HK-2 (cell line): Measurements from ENCODE around the gene KLHL26.

ENCODE experiments used
- DNase-seq: peaks from one replicate; pipeline ENCODE4 v3.0.0-alpha.2; 2018; ENCODE audit not compliant: unreplicated experiment

The KLHL26 gene

DNA sequence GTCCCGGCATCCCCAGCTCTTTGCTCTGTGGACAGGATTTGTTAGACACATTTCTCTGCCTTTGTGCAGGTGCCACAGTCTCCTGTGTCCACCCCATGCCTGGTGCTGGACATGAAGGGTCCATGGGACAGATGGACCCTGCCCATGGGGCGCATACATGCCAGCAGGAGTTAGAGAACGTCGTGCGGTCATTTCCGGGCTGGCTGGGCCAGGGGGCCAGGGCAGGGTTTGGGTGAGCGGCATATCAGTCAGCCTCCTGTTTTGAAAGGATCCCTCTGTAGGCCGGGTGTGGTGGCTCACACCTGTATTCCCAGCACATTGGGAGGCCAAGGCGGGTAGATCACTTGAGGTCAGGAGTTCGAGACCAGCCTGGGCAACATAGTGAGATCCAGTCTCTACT, 11.0 kb downstream of the KLHL26 start:
- no peak for DNase-seq

DNA sequence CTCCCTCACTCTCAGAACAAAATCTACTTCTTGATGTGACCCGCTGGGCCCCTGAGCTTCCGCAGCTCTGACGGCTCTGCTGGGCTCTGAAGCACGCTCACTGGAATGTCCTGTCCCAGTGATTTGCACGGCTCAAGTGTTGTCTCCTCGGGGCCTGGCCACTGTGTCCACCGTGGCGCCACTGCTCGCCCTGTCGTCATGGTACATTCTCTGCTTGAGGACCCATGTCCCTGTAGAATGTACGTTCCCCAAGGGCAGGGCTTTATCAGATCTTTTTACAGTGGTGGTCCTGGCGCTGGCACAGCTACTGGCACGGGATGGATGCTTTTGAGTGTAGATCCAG, 12.1 kb downstream of the KLHL26 start:
- no peak for DNase-seq

DNA sequence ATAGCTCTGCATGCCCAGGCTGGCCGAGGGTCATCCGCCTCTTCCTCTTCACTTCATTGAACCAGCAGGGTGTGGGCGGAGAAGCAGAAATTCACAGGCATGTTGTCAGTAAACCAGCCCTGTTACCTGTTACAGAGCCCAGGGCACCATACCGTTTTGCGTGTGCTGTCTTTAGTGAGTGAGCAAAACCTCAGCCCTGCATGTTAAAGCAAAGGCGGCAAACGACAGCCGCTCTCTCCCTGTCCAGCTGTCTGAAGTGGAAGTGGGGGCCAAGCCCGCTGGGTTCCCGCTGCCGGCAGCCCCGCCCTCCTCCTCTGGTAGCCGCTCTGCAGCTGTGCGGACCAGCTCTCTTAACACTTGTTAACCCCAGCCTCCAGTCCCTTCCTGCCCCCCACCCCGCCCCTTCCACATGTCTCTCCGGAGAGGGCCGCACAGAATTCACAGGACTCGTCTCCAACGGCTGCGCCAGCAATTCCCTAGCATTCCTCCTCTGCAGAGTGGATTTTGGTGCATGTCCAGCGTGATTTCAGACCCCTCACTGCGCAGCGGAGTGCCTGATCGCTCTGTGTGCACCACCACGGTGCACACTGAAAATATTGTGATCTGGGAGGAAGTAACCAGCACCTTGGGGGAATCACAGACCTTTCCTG, 12.7 kb downstream of the KLHL26 start:
- no peak for DNase-seq

DNA sequence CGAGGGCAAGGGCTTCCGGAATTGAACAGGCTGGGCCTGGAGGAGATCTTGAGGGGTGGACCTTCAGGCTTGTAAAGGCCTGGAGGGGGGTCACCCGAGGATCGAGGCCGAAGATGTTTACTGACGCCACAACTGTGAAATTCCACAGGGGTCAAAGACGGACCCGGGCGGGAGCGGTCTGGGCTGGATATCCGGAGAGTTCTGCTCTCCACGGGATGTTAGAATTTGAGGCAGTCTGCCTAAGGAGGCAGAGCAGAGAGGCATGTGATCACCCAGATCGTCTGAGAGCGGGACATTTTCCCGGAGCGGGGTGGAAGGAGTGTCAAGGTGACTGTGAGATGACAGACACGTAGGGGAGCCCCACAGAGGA, 13.2 kb downstream of the KLHL26 start:
- no peak for DNase-seq

DNA sequence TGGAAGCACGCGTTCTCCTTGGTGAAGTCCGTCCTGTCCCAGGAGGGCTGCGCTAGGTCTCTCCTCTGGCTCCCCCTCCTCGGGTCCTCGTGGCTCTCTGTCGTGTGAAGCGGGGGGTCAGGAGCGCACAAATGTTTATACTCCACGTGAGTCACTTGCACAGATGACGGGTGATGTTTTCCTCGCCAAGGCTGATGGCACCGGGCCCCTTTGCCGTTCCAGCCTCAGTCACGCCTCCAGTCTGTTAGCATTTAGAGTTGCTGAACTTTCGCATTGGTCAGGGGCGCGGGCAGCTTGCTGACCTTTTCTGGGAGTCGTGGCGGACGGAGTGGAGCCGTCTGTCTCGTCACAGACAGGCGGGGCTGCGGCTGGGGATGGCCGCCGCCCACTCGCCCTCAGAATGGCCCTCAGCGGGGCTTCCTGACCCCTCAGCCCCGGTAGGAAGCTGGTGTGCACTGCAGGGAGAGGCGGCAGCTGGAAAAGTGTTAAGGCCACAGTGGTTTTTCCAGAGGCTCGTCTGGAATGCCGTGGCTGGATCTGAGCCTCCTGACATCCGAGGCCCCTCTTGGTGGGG, 13.7 kb downstream of the KLHL26 start:
- no peak for DNase-seq

DNA sequence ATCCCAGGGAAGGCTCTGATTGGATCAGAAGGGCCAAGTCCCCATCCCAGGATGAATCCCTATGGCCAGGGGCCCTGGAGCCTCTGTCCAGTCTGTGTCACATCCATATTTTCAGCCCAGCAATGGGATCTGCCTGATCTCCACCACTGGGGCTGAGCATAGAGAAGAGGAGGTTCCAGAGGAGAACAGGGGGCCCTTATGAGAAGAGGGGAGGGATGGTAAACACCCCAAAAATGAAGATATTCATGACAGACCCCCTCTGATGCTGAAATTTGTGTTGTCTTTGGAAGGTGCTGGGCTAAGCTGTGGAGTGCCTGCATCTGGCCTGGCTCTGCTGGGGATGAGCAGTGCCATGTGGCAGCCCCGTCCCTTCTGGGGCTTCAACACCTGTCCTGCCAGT, 14.5 kb downstream of the KLHL26 start:
- no peak for DNase-seq

DNA sequence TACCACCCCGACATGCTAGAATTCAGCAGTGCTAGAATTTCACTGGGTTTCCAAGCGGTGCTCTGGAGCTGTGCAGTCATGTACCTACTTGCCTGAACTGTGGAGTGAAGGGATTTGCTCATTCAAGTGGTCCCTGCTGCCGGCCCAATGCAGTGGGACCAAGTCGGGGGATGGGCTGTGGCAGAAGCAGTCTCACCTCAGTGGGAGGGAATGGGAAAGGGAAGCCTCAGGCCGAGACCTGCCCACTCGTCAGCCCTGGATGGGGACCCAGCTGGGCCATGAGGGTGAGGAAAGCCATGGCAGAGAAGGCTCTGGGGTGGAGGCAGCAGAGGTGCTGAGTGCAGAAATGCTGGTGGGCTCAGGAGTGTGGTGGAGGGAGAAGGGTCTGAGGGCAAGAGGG, 14.9 kb downstream of the KLHL26 start:
- DNase-seq: no peak

DNA sequence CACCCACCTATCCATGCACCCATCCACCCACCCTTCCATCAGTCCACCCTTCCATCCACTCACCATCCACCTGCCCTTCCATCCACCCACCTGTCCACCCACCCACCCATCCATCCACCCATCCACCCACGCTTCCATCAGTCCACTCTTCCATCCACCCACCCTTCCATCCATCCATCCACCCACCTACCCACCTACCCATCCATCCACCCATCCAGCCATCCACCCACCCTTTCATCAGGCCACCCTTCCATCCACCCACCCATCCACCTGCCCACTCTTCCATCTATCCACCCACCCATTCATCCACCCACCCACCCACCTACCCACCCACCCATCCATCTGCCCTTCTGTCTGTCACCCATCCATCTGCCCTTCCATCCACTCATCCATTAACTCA, 17.0 kb downstream of the KLHL26 start:
- DNase-seq: no peak

DNA sequence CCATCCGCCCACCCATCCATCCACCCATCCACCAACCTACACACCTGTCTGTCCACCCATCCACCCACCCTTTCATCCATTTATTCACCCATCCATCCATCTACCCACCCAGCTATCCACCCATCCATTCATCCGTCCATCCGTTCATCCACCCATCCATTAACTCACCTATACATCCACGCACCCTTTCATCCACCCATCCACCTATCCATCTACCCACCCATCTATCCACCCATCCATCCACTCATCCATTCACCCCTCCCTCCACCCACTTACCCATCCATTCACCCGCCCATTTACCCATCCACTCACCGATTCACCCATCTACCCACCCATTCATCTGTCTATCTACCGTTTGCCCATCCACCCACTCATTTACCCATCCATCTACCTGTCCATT, 17.6 kb downstream of the KLHL26 start:
- no peak for DNase-seq

DNA sequence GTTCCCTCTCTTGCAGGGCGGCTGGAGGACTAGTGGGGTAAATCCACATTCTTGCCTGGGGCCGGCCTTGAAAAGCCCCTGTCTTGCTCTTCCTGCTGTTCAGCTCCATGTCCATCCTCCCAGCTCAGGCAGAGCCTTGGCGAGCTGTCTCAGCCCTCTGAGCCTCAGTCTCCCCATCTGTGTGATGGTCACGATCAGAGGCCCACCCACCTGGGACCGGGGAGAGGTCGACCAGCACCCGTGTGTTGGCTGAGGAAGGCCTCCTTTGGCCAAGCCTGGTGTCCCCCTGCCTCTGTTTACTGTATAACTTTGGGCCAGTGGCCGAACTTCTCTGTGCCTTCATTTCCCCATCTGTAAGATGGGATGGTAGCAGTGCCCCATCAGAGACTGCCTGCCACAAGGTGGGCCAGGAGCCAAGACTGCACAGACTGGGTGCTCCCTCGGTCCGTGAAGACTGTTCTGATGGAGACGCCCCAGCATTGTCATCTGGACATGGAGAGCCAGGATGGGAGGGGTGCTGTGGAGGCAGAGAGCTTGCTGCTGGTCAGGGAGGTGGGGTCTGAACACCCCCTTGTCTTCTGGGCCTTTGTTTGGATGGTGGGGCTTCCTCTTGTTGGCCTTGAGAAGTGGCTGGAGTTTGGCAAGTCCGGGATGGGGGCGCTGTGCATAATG, 18.5 kb downstream of the KLHL26 start:
- DNase-seq: no peak

DNA sequence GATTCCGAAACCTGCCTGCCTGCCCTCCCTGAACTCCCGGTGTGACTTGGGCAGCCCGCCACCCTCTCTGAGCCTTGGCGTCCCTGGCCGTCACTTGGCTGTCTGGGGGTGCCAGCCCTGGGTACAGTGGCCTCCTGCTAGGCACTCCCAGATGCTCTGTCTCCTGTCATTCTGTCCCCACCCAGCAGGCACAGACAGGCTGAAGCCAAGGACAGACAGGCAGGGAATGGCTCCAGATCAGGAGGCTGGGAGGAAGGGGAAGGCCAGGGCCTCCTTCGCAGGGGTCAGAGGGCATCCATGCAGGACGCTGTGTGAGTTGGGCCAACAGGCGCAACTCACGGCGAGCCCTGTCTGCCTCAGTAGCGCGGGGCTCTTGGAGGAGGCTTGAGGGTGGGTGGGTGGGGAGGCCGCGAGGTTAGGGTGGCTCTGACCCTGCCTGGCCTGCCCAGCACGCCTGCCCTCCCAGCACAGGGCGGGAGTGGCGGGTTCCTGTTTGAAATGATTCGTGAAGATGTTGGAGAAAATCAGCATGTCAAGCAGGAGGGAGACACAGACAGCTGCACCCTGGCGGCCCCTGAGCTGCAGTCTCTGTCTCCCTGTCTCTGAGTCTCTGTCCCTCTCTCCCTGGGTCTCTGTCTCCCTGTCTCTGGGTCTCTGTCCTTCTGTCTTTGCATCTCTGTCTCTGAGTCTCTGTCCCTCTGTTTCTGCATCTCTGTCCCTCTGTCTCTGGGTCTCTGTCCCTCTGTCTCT, 19.7 kb downstream of the KLHL26 start:
- DNase-seq: no peak

DNA sequence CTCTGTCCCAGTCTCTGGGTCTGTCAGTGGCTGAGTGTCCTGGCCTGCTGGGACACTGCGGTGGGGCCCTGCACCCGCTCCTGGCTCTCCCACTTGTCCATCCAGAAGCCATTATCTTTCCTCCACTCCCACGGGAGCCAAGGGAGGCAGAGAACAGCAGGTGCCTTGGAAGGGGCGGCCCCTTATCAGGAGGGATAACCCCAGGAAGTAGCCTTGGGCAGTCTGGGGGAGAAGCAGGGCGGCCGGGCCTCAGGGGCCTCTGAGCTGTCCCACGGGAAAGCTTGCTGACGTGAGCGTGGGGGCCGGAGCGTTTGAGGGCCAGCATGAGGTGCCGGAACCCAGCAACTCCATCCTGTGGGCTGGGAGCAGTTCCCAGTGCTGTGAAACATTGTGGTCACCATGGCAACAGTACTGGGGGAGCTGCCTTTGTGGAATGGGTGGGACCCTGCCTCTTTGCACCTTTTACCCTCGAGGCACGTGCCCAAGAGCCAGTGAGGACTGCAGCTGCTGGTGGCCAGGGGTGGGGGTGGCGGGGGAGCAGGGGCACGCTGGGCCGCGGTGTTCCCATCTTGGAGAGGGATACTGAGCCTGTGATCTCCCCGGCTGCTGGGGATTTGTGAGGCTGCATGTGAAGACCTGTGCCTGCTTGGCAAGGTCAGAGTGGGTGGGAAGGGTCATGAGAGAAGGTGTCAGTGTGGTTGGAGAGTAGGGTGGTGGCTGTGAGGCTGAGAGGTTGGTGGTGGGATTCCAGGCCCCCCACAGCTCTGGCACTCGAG, 20.9 kb downstream of the KLHL26 start:
- no peak for DNase-seq

DNA sequence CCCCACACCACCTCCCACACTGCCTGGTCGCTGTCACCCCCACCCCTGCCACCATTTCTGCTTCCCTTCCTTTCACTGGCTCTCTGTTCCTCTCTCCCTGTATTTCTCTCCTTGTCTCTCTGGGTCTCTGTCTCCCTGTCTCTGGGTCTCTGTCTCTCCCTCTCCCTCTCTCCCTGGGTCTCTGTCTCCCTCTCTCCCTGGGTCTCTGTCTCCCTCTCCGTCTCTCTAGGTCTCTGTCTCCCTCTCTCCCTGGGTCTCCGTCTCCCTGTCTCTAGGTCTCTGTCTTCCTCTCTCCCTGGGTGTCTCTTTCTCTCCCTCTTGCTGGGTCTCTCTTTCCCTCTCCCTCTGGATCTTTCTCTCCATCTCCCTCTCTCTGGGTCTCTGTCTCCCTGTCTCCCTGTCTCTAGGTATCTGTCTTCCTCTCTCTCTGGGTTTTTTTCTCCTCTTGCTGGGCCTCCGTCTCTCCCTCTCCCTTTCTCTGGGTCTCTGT, 21.6 kb downstream of the KLHL26 start:
- no peak for DNase-seq

DNA sequence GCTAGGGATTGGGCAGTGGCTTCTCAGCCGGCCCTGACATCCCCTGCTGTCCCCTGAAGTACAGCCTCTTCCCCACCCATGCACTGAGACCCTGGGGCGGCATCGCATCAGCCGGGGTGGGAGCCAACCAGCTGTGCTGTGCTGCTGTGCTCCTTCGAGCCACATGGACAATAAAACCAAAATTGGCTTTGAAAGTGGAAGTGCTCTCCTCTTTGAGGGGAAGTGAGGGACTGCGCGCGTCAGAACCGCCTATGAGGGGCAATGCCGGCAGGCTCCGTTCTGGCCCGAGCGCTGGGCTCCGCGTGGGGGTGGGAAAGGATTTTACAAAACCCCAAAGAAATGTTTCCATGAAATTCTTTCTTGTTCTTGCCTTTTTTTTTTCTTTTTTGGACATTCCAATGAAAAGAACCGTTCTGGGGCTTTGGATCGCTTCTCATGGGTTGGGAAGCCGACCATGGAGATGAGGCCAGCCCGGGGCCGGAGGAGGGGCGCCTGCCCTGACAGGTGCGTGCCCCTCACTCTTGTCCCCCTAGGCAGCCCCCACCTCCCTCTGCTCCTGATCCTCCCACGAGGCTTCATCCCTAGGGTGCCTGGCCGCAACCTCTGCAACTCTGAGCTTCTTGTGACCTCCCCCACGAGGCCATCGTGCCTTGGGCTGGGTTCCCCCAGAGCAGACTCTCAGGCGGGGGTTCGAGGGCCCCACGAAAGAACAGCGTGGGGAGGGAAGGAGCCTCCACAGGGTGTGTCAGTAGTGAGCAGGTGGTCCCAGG, 22.6 kb downstream of the KLHL26 start:
- DNase-seq: no peak

DNA sequence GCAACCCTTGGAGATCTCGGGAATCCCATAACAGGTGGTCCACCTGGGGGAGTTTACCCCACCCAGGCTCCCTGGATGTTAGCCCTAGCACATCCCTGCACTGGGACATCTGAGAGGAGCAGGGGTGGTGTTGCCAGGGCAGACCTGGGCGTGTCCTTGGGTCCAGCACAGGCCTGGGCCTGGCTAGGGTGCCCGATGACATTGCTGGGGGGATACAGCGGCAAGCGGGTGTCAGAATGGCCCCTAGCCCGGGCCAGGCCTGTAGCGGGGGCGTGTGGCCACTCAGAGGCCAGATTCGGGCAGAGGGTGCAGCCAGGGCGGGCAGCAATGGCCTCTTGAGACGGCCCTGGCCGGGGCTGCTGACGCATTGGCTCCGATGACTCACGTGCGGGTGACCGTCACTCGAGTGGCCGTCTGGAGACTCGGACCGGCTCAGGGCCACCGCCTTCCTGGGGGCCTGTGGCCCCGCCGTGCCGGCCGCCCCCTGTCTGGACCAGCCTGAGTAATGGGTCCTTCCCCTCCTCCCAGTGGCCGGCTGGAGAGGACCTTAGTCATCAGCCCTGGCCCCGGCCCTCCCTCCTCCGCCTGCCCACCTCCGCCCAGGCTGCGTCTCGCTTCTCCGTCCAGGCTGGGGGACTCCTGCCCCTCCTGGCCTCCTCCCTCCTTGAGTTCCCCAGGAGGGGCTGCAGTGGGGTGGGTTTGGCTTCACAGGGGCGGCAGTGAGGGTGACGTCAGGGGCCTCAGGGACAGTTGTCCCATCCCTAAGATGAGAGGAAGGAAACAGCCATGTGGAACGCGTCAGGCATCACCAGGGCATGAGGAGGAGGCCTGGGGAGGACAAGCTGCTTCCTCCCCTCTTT, 23.5 kb downstream of the KLHL26 start:
- peak; percentile 95 for DNase-seq

DNA sequence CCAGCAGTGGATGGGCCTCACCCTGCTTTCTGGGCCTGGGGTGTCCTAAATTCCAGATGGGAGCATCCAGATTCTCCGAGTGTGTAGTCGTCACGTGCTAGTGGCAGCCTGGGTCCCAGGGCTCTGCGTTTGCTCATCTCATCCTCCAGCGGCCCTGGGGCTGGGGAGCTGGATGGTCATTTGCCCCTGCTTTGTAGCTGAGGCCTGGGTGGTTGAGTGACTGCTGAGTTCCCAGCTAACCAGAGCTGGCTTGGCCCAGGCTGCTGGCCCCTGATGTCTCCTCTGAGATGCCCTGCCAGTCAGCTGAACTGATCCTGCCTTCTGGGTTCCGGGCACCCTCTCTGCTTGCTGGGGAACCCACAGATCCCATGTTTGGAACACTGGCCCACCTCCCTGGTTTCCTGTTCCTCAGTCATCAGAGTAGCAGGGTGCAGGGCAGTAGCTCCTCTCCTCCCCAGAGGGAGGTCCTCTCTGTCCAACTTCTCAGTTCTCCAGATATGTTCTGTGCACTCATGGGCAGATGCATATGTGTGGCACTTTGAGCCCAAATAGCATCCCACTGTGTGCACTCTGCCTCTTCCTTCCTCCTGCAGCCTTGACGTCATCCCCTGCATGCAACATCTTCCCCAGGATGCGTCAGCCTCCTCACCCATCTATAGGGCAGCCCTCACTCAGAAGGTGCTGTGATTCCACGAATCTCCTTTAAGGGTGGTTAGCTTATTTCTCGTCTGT, 24.3 kb downstream of the KLHL26 start:
- no peak for DNase-seq

DNA sequence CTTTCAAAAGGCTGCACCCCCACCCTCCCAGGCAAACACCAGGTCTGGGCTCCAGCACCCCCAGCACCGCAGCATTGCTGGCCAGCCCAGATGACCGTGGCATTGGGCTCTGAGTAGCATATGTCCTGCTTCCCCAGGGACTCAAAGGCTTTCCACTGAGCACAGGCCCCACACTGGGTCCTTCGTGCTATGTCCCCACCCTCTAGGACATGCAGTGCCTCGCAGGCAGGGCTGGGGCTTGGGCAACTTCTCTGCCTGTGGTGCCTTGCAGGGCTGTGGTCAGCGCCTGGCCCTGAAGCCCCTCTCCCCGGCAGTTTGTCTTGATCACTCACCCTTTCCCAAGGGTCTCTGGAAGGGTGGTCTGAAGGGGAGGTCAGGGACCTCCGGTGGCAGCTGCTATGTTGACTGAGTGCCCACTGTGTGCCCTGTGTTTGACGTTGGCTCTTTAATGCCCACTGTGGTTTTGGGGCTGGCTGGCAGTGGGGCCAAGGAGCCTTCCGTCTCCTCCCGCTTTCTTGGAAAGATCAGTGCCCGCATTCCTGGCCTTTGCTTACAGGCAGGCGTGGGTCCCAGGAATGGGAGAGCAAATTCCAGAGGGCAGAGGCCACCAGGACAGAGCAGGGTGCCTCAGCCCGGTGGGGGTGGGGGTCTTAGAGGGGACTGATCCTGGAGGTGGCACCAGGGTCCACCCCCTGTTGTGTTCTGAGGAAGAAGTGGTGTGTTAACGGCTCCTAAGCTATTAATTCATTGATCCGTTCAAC, 26.3 kb downstream of the KLHL26 start:
- no peak for DNase-seq

DNA sequence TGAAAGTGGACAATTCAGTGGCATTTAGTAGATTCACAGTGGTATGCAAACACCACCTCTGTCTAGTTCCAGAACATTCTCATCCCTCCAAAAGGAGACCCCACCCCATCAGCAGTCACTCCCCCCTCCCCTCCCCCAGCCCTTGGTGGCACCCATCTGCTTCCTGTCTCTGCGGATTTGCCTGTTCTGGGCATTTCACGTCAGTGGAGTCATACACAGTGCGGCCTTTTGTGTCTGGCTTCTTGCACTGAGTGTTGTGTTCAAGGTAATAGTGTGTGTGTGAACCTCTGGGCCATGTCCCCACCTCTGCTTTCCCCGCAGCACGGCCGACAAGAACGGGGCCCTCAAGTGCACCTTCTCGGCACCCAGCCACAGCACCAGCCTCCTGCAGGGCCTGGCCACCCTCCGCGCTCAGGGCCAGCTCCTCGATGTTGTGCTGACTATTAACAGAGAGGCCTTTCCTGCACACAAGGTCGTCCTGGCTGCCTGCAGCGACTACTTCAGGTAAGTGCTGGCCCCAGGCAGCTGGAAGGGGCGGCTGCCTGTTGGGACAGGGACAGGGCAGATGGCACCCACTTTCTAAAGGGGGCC, 27.2 kb downstream of the KLHL26 start:
- DNase-seq: no peak
